CD4-positive, alpha-beta T cell treated with Interleukin-2 at 100 ng/mL for 4 hours (primary cell): ENCODE results near the gene GTF2IRD1.
"Not testable (repeated sequence)": the region's sequence is repeated elsewhere in the genome, so short reads cannot be mapped to it uniquely, and the experiment has no call there.

ENCODE experiments used
- DNase-seq: peaks from one replicate; pipeline ENCODE4 v3.0.0-alpha.2; 2020; ENCODE audit warnings: low spot score

GTF2IRD1 gene

DNA sequence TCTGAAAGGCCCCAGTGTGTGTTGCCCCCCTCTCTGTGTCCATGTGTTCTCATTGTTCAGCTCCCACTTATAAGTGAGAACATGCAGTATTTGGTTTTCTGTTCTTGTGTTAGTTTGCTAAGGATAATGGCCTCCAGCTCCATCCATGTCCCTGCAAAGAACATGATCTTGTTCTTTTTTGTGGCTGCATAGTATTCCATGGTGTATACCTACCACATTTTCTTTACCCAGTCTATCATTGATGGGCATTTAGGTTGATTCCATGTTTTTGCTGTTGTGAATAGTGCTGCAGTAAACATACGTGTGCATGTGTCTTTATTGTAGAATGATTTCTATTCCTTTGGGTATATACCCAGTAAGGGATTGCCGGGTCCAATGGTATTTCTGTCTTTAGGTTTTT lies 37.8 kb downstream of the GTF2IRD1 start:
- DNase-seq: not testable (repeated sequence)

GRCh38 chr7:74493295-74493694 lies 39.6 kb downstream of the GTF2IRD1 start:
- DNase-seq: no peak

DNA sequence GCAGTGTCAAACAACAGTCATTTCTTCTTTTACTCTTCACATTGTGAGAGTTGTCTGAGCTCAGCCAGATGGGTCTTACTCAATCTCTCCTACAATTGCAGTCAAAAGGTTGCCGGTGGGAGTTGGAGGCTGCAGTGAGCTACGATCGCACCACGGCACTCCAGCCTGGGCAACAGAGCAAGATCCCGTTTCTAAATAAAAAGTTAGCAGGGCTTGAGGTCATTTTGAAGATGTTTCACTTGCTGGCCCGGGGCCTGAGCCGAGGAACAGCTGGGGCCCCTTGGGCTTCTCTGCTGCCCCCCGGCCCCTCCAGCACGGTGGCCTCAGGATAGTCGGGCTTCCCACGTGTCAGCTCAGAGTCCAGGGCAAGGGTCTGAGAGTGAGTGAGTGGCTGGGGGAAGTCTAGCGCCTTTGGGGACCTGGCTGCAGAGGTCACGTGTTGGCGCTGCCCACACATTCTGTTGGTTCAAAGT lies 40.4 kb downstream of the GTF2IRD1 start:
- DNase-seq: no peak

GRCh38 chr7:74495112-74496086 lies 41.7 kb downstream of the GTF2IRD1 start:
- DNase-seq: no peak

DNA sequence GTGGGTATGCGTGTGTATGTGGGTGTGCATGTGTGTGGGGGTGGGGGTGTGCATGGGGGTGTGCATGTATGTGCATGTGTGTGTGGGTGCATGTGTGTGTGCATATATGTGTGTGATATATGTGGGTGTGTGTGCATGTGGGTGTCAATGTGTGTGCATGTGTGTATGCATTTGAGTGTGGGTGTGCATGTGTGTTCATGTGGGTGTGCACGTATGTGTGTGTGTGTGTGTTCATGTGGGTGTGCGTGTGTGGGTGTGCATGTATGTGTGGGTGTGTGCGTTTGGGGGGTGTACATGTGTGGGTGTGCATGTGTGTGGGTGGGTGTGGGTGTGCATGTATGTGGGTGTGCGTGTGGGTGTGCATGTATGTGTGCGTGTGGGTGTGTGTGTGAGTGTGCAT lies 42.6 kb downstream of the GTF2IRD1 start:
- no peak for DNase-seq

DNA sequence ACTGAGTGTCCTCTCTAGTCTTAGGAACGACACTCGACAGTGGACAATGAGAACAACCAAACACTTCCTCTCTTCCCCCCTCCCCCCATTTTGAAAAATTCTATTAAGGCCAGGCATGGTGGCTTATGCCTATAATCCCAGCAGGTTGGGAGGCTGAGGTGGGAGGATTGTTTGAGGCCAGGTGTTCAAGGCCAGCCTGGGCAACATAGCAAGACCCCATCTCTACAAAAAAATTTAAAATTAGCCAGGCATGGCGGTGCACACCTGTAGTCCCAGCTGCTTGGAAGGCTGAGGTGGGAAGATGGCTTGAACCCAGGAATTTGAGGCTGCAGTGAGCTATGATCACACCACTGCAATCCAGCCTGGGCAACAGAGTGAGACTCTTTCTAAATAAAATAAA lies 43.1 kb downstream of the GTF2IRD1 start:
- DNase-seq: not testable (repeated sequence)

DNA sequence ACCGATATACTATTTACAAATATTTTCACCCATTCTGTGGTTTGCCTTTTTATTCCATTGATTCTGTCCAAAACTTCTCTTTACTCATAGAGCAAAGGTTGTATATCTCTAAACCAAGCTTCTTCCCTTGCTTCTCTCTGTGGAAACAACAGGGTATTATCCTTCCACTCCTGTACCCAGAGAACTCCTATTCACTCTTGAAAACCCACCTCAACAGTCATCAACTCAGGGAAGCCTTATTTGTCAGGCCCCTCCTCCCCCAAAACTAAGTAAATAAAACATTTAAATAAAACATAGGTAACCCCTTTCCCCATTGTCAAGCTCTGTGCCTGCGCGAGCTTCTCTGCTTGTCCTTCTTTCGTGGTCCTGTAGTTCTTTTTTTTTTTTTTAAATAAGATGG lies 44.6 kb downstream of the GTF2IRD1 start:
- DNase-seq: no peak

DNA sequence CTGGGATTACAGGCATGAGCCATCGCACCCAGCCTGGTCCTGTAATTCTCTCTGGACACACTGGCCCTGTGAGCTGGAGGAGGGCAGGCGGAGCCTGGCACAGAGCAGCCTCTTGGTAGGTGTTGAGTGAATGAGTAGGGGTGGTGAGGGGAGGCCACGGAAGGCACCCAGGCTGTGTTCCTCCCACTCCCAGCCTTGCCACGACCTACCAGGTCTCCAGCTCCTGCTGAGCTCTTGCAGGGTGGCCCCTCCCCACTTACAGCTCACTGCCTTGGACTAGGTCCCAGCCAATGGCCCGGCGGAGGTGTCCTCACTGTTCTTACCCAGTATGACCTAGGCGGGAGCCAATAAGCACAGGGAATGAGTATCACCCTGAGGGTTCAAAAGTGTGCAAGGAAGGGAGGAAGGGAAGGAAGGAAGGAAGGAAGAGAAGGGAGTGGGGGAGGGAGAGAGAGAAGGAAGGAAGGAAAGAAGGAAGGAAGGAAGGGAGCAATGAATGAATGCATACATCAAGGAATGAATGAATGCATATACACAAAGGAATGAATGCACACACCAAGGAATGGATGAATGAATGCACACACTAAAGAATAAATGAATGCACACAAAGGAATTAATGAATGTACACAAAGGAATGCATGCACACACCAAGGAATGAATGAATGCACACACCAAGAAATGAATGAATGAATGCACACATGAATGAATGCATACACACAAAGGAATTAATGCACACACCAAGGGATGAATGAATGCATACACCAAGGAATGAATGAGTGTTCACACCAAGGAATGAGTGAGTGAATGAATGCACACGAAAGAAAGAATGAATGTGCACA lies 45.5 kb downstream of the GTF2IRD1 start:
- no peak for DNase-seq

DNA sequence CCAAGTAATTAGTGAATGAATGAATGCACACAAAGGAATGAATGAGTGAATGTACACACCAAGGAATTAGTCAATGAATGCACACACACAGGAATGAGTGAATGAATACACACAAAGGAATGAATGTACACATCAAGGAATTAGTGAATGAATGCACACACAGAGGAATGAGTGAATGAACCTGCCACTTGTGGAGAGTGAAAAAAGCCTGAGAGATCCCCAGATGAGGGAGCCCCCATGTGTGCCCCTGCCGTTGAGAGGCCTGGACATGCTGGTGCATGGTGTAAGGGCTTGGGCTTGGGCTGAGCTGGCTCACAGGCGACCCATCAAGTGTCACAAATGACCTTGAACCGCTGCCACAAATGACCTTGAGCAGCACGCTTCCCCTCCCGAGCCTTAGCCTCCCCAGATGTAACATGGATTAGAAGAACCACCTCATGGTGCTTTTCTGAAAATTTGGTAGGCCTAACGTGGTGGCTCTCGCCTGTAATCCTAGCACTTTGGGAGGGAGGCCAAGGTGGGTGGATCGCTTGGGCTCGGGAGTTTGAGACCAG lies 46.2 kb downstream of the GTF2IRD1 start:
- no peak for DNase-seq

DNA sequence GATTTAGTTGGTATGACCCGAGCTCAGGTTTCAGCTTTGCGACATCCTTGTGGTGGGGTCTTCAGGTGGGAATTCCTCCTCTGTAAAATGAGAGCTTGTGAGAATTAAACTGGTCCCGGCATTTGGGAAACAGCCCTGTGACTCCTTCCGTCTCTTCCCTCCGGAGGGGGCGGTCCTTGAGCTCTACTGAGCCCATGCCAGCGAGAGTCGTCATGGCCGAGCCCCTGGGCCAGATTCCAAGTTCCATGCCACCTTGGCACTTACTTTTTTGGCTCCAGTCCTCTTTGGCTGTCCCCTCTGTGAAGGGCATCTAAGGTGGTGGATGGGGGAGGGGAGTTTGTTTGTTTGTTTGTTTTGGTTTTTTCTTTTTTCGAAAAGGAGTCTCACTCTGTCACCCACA lies 47.6 kb downstream of the GTF2IRD1 start:
- DNase-seq: no peak

DNA sequence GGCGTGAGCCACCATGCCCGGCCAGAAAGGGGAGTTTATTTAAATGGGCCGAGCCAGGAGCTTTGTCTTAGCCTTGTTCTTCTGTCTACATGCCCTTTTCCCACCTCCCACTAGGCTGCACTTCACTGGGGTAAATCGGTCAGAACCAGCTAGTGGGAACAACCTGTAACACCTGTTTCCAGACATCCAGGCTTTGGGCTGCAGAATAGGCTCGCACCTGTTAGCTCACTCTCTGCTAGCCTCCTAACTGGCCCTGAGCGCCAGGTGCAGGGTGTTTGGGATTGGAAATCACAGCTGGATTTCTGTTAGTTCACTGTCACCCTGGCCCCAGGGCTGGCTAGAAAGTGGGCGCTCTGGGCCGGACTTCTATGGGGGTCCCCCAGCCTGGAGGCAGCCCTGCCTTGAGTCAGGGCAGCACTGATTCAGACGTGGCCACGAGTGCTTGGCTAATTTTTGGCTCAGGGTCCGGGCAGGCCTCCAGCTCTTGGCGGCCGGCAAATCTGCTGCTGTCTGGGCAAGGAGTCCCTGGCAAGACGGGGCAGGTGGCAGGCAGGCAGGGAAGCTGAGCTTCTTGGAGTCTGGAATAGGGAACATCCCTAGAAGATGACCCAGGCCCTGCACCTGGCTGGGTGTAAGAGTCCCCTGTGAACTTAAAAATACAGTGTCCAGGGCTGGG lies 48.6 kb downstream of the GTF2IRD1 start:
- DNase-seq: no peak

- DNase-seq: no peak
These were observed 49.4 kb downstream of the GTF2IRD1 start for GRCh38 chr7:74503061-74503460.

GRCh38 chr7:74503943-74504342 lies 50.2 kb downstream of the GTF2IRD1 start:
- no peak for DNase-seq

DNA sequence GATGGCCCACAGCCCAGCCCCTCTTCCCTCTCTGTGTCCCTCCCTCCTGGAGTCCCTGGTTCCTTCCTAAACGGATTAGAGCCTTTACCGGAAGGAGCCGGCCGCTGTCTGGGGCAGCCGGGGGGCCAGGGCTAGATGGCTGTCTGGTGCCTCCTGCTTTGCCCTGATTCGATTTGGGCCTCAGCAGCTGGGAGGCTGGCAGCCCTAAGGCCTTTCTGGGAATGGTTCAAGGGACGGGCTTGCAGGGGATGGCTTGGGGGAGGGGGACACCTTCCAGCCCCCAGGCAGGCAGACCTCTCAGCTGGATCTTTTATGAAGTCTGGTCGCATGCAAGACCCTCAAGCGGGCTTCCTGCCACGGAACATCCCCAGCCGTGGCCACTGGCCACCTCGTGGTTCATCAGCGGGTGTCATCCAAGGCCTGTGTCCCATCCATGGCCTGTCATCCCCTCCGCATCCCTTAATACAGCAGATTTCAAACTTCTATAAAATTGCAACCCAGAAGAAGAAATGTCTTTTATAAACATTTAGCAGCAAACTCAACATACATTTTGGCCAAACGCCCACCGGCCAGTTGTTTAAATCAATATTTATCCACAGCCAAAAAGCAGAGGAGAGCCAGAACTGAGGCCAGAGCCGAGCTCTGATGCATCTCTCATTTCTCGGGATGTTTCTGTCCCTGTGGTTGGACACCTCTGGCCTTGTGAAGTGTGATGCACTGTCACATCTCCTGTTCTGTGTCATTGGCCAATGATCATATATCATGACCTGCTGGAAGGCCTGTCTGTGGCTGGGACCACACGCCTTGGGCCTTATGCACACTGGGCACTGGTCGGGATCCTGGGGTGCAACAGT lies 52.0 kb downstream of the GTF2IRD1 start:
- DNase-seq: no peak

- no peak for DNase-seq
These were observed 52.6 kb downstream of the GTF2IRD1 start for GRCh38 chr7:74506325-74506724.

DNA sequence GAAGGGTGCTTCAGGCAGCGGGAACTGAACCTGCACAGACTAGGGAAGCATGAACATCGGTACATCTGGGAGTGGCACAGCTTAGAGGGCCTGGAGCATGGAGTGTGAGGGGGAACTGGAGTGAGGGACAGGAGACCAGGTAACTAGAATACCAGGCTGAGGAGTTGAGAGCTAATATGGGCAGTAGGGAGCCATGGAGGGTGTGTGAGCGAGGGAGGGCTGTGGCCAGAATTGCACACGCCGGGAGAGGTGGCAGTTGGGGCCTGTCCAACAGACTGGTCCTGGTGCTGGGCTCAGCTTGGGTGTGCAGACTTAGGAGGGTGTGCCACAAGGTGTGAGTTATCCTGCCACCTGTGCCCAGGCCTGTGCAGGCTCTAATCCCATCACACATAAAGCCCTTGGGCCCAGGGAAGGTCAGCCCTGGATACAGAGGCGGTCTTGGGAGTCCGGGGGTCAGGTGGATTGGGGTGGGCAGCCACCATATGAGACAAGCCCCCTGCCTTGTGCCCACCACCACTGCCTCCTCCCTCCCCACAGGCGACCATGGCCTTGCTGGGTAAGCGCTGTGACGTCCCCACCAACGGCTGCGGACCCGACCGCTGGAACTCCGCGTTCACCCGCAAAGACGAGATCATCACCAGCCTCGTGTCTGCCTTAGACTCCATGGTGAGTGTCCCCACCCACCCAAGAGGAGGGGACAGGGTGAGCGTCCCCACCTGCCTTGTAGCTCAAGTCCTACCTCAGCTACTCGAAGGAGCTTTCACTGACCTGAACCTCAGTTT lies 54.0 kb downstream of the GTF2IRD1 start:
- no peak for DNase-seq

DNA sequence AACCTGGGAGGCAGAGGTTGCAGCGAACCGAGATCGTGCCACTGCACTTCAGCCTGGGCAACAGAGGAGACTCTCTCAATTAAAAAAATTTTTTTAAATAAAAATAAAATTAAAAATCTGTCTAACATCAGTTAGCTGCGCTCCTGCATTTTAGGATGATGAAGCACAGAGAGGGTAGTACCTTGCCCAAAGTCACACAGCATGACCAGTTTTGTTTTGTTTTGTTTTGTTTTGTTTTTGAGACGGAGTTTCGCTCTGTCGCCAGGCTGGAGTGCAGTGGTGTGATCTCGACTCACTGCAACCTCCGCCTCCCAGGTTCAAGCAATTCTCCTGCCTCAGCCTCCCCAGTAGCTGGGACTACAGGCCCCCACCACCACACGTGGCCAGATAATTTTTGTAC lies 55.7 kb downstream of the GTF2IRD1 start:
- not testable (repeated sequence) for DNase-seq

GRCh38 chr7:74511345-74511744 lies 57.6 kb downstream of the GTF2IRD1 start:
- DNase-seq: no peak

- no peak for DNase-seq
These were observed 59.1 kb downstream of the GTF2IRD1 start for GRCh38 chr7:74512762-74513161.

DNA sequence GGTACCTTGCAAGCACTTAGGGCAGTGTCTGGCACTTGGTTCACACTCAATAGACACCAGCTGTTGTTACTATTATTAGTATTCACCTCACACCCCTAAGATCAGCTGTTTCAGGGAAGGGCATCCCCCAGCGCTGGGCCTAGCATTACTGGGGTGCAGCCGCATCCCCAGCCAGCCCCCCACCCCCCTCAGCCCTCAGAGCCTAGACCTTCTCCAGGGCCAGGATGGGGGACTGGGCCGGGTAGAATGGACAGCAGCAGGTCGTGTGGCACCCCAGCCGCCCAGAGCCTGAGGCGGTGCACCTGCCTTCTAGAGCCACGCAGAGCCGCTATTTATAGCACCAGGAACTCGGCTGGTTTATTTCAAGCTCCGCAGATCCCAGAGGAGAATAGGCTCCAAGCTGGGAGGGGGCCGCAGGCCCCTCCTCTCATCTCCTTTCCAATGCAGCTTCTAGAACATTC lies 60.5 kb downstream of the GTF2IRD1 start:
- no peak for DNase-seq
